ENCODE data around the gene PRSS53. TPM values are rescaled to one million over a fixed set of nuclear protein-coding genes. Genes with fewer than 3 reads are reported as not detected.

Gene PRSS53
- total RNA-seq, 1 donor from 2014 or later, result 4.9 TPM

DNA sequence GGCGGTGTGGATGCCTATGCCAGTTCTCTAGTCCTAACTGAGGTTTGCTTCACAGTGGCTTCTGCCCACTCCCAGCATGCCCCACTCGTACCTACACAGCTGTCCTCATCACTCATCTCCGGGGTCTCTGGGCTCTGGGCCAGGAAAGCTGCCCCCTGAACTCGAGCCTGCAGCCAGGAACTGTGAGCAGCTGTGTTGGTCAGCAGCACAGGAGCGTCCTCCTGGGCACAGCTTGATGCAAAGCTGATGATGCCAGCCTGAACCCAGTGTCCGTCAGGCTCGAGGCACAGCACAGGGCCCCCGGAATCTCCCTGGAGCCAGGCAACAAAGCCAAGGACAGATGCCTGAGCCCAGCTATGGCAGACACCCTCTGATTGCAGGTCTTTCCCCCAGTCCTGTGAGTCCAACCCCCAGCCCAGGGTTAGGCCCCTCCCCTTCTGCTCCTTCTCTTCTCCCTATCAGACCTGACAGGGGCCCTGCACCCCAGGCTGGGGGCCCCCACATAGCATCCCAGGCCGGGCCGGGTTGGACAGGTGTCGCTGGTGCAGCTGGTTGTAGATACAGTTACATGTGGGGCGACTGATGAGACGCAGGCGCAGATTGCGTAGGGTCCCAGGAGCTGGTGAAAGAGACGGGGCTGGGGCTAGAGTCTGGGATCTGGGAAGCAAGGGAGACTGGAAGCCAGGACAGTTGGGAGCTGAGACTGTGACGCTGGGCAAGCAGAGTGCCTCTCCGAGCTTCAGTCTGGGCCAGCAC is 2.7 kb downstream of the PRSS53 start:
- no peak overlapping the region for H3K27ac Mint-ChIP-seq
- H3K9me3 Mint-ChIP-seq, result no peaks in the 10 kb centered on the region
- TF ChIP-seq, protein P1, sequence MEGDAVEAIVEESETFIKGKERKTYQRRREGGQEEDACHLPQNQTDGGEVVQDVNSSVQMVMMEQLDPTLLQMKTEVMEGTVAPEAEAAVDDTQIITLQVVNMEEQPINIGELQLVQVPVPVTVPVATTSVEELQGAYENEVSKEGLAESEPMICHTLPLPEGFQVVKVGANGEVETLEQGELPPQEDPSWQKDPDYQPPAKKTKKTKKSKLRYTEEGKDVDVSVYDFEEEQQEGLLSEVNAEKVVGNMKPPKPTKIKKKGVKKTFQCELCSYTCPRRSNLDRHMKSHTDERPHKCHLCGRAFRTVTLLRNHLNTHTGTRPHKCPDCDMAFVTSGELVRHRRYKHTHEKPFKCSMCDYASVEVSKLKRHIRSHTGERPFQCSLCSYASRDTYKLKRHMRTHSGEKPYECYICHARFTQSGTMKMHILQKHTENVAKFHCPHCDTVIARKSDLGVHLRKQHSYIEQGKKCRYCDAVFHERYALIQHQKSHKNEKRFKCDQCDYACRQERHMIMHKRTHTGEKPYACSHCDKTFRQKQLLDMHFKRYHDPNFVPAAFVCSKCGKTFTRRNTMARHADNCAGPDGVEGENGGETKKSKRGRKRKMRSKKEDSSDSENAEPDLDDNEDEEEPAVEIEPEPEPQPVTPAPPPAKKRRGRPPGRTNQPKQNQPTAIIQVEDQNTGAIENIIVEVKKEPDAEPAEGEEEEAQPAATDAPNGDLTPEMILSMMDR (IDR thresholded peaks at IDR 0.05; ENCODE audit: unreplicated experiment), result no peak
- no peaks in the 10 kb centered on the region for H3K4me1 Mint-ChIP-seq
- H3K4me3 Mint-ChIP-seq, result no peak overlapping the region
- peaks cover 4% of the 10 kb centered on the region for H3K36me3 Mint-ChIP-seq
- no peaks in the 10 kb centered on the region for H3K27me3 Mint-ChIP-seq (ENCODE audit: low read depth)
- no peak for DNase-seq (ENCODE audit: low spot score in 2 of 2, unreplicated experiment in 2 of 2)

DNA sequence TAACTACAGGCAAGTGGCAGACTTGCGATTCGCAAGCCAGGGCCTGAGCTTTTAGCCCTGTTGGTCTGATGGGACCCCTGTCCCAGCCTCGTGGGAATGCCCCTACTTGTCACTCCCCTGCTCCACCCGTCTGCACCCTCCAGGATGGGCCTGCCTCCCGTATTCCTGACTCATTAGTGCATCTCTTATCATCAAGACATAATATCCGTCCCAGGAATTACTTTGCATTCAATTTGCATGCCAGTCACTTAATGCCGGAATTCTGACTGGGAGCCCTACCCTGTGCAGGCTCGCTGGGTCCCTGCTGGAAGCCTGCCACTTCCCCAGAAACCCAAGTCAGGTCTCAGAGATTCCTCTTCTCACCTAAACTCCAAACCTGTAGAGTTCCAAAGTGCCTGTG is 3.3 kb downstream of the PRSS53 start:
- no peaks in the 10 kb centered on the region for H3K27me3 Mint-ChIP-seq (ENCODE audit: low read depth)
- H3K4me3 Mint-ChIP-seq, result no peak overlapping the region
- peaks cover 8% of the 10 kb centered on the region for H3K36me3 Mint-ChIP-seq
- no peak overlapping the region for H3K27ac Mint-ChIP-seq
- H3K9me3 Mint-ChIP-seq, result no peaks in the 10 kb centered on the region
- H3K4me1 Mint-ChIP-seq, result no peaks in the 10 kb centered on the region
- TF ChIP-seq, protein P1 (IDR thresholded peaks at IDR 0.05; ENCODE audit: unreplicated experiment), result no peak
- DNase-seq (ENCODE audit: low spot score in 2 of 2, unreplicated experiment in 2 of 2), result no peak

DNA sequence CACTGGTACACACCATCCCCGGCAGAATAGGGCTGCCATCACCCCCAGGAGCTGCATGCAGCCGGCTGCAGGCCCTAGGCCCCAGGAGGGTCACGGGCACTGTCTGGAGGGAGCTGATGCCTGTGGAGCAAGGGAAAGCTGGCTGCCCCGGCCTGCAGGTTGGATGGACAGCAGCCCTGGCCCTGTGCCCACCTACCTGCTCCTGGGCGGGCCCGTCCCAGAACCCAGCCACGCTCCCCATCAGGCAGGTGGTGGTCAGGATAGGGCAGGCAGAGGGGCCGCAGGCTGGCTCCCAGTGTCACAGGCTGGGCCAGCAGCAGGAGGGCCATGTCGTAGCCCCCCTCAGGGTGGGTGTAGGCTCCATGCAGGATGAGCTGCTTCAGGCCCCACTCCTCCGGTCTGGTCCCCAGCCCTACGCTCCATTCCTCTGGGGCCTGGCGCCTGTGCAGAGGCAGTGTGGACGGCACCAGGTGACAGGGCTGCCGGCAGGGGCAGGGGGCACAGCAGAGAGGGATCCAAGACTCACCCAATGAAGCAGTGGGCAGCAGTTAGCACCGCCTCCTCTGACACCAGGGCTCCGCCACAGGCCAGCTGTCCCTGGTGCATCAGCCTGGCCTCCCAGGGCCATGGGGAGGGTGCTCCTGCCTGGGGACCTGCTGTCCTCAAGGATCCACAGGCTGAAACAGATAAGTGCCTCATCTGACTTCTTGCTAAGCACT is 4.0 kb downstream of the PRSS53 start:
- Mint-ChIP-seq H3K27me3 (ENCODE audit: low read depth) (no peaks in the 10 kb centered on the region), H3K4me3 (no peak overlapping the region), H3K4me1 (no peaks in the 10 kb centered on the region), H3K27ac (no peak overlapping the region), H3K36me3 (peaks cover 8% of the 10 kb centered on the region), H3K9me3 (no peaks in the 10 kb centered on the region)
- DNase-seq (ENCODE audit: low spot score in 2 of 2, unreplicated experiment in 2 of 2), result no peak
- TF ChIP-seq, protein P1 (IDR thresholded peaks at IDR 0.05; ENCODE audit: unreplicated experiment), result no peak

DNA sequence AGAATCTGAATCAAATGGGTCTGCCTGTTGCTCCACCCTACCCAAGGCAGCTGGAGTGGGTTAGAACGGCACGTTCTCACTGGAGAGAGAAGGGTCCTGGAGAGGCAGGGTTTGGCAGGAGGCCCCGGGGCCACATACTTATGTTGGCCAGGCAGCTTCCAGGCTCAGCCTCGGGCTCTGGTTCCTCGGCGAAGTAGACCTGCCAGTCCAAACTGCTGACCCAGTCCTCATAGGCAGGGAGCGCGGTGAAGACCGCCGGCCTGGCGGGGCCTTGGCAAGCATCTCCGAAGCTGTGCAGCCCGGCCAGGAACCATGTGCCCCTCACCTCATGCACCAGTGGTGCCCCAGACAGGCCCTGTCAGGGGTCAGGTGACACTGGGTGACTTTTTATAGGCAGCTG is 4.8 kb downstream of the PRSS53 start:
- H3K27ac Mint-ChIP-seq, result no peak overlapping the region
- no peaks in the 10 kb centered on the region for H3K4me1 Mint-ChIP-seq
- DNase-seq (ENCODE audit: low spot score in 2 of 2, unreplicated experiment in 2 of 2), result no peak
- peaks cover 12% of the 10 kb centered on the region for H3K36me3 Mint-ChIP-seq
- no peaks in the 10 kb centered on the region for H3K27me3 Mint-ChIP-seq (ENCODE audit: low read depth)
- TF ChIP-seq, protein P1 (IDR thresholded peaks at IDR 0.05; ENCODE audit: unreplicated experiment), result no peak
- no peaks in the 10 kb centered on the region for H3K9me3 Mint-ChIP-seq
- no peak overlapping the region for H3K4me3 Mint-ChIP-seq

DNA sequence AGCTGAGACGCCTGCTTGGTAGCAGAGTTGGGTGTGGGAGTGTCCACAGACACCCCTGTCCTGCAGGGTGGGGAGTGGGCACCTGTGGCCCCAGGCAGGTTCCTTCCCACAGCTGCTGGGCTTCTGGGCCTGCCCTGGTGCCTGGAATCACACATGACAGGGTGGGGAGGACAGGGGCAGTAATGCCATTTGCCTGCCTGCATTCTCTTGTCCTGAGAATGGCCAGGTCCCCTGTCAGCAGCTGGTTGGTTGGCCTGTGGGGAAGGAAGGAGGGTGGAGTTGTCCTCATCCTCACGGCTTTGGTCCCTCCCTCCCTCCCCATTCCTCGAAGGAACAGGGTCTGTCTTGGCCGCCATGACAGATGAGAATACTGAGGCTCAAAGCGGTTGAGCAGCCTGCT is 5.2 kb downstream of the PRSS53 start:
- Mint-ChIP-seq H3K4me3 (no peak overlapping the region), H3K4me1 (no peaks in the 10 kb centered on the region), H3K27ac (no peak overlapping the region), H3K36me3 (peaks cover 16% of the 10 kb centered on the region), H3K27me3 (ENCODE audit: low read depth) (no peaks in the 10 kb centered on the region), H3K9me3 (no peaks in the 10 kb centered on the region)
- DNase-seq (ENCODE audit: low spot score in 2 of 2, unreplicated experiment in 2 of 2), result no peak
- TF ChIP-seq, protein P1 (IDR thresholded peaks at IDR 0.05; ENCODE audit: unreplicated experiment), result no peak
